Left ventricle myocardium inferior (tissue), 1 donor: Measurements from ENCODE around the gene ANO2. TPM values are rescaled to one million over a fixed set of nuclear protein-coding genes. Genes with fewer than 3 reads are reported as not detected.

ENCODE experiments used
- DNase-seq: peaks from one replicate; pipeline ENCODE4 v3.0.0-alpha.2; 2020
- H3K27ac ChIP-seq: fragments of 200-600 bp; replicated peaks from 2 replicates; pipeline ENCODE4 v1.8.0; 2021
- H3K27me3 ChIP-seq: fragments of 200-600 bp; 2 replicates; pipeline ENCODE4 v1.8.0; 2021; ENCODE audit warnings: low read depth
- H3K36me3 ChIP-seq: fragments of 200-600 bp; 2 replicates; pipeline ENCODE4 v1.8.0; 2021
- H3K4me1 ChIP-seq: fragments of 200-600 bp; 2 replicates; pipeline ENCODE4 v1.8.0; 2021
- H3K4me3 ChIP-seq: fragments of 200-600 bp; 2 replicates; pipeline ENCODE4 v1.8.0; 2021; ENCODE audit warnings: mild to moderate bottlenecking, moderate library complexity
- H3K9me3 ChIP-seq: fragments of 200-600 bp; replicated peaks from 2 replicates; pipeline ENCODE4 v1.8.0; 2021
- CTCF ChIP-seq: fragments of 200-600 bp; IDR thresholded peaks from 2 replicates; pipeline ENCODE4 v1.8.0; 2021; ENCODE audit warnings: antibody characterized with exemption, mild to moderate bottlenecking, borderline replicate concordance
- intact Hi-C: fragments of 100-400 bp; cut with micrococcal nuclease; formaldehyde crosslinking; loops from one replicate; pipeline ENCODE4 v1.11.0; 2022
- total RNA-seq: library from RNA; stranded (reverse); fragmentation: NEBNext Ultra II Directional; extraction: Animal tissue kit (Norgen Biotek cat#: 25700); gene quantifications from one replicate; pipeline ENCODE4 v1.2.1, GENCODE V29; 2021
- donor health status: DM: no; HTN: yes; CAD: no; lungs with severe emphysema.

Gene ANO2
- total RNA-seq, 1 donor from 2014 or later: 13.0 TPM

- no peaks in the 10 kb centered on the region for H3K27me3 ChIP-seq
- peak overlapping the region; percentile 38 for H3K27ac ChIP-seq
- peaks cover 54% of the 10 kb centered on the region for H3K36me3 ChIP-seq
- no peak for TF ChIP-seq CTCF
- no peak for DNase-seq
- no peak overlapping the region for H3K4me3 ChIP-seq
- no peaks in the 10 kb centered on the region for H3K9me3 ChIP-seq
- H3K4me1 ChIP-seq: peaks cover 45% of the 10 kb centered on the region
- intact Hi-C loops: no loop called here
Measured at GRCh38 chr12:5973461-5974115, 28.5 kb upstream of the ANO2 start.

GRCh38 chr12:5972387-5972786, 27.3 kb upstream of the ANO2 start:
- Histone ChIP-seq H3K27ac (no peak overlapping the region), H3K4me1 (peaks cover 42% of the 10 kb centered on the region), H3K27me3 (no peaks in the 10 kb centered on the region), H3K9me3 (no peaks in the 10 kb centered on the region), H3K4me3 (no peak overlapping the region), H3K36me3 (peaks cover 63% of the 10 kb centered on the region)
- DNase-seq: no peak
- TF ChIP-seq CTCF: no peak
- intact Hi-C loops: no loop called here

- Histone ChIP-seq H3K27me3 (no peaks in the 10 kb centered on the region), H3K9me3 (no peaks in the 10 kb centered on the region), H3K4me1 (peaks cover 31% of the 10 kb centered on the region), H3K4me3 (no peak overlapping the region), H3K36me3 (peaks cover 63% of the 10 kb centered on the region), H3K27ac (no peak overlapping the region)
- intact Hi-C loops: no loop called here
- no peak for TF ChIP-seq CTCF
- DNase-seq: no peak
Measured at GRCh38 chr12:5971194-5971850, 26.3 kb upstream of the ANO2 start.

GRCh38 chr12:5969974-5970690, 25.1 kb upstream of the ANO2 start:
- TF ChIP-seq CTCF: no peak
- no peak overlapping the region for H3K4me3 ChIP-seq
- intact Hi-C loops: no loop called here
- peaks cover 6% of the 10 kb centered on the region for H3K27me3 ChIP-seq
- no peak for DNase-seq
- H3K4me1 ChIP-seq: peaks cover 19% of the 10 kb centered on the region
- H3K9me3 ChIP-seq: no peaks in the 10 kb centered on the region
- H3K36me3 ChIP-seq: peaks cover 52% of the 10 kb centered on the region
- H3K27ac ChIP-seq: no peak overlapping the region

- Histone ChIP-seq H3K4me1 (peaks cover 12% of the 10 kb centered on the region), H3K4me3 (no peak overlapping the region), H3K36me3 (peaks cover 52% of the 10 kb centered on the region), H3K27me3 (peaks cover 11% of the 10 kb centered on the region), H3K27ac (no peak overlapping the region), H3K9me3 (no peaks in the 10 kb centered on the region)
- no peak for TF ChIP-seq CTCF
- intact Hi-C loops: no loop called here
- DNase-seq: no peak
Measured at GRCh38 chr12:5969156-5969973, 24.3 kb upstream of the ANO2 start.
